Suprapubic skin (tissue), 3 donors: ENCODE results near the gene HLF.

Source experiments
- EP300 ChIP-seq: sonication (generic); formaldehyde crosslinking; IDR thresholded peaks from one replicate; pipeline ENCODE4 v1.6.1; 2017; ENCODE audit warnings: antibody characterized with exemption
- TF ChIP-seq, protein P1 (sequence below), 2 donors: fragments of 200-600 bp in 1 of 2; fragments of 450-650 bp in 1 of 2; sonication (generic) in 1 of 2; IDR thresholded peaks; one replicate each; pipeline ENCODE4 v1.5.1; 2016 to 2019; ENCODE audit warnings: antibody characterized with exemption in 2 of 2, mild to moderate bottlenecking in 1 of 2, moderate library complexity in 1 of 2

DNA sequence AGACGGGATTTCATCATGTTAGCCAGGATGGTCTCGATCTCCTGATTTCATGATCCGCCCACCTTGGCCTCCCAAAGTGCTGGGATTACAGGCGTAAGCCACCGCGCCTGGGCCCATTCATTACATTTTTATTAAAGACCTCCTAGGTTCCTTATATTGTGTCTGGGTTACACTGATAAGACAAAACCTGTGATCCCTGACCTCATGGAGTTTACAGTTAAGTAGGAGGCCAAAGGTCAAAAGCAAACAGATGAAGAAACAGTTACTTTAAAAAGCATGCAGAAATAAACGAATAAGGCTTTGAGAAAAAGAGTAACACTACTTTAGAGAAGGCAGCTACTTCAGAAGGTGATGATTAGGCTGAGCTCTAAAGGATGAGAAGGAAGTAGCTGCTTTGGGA, 14.9 kb upstream of the HLF start:
- no peak for TF ChIP-seq EP300
- TF ChIP-seq, protein P1, sequence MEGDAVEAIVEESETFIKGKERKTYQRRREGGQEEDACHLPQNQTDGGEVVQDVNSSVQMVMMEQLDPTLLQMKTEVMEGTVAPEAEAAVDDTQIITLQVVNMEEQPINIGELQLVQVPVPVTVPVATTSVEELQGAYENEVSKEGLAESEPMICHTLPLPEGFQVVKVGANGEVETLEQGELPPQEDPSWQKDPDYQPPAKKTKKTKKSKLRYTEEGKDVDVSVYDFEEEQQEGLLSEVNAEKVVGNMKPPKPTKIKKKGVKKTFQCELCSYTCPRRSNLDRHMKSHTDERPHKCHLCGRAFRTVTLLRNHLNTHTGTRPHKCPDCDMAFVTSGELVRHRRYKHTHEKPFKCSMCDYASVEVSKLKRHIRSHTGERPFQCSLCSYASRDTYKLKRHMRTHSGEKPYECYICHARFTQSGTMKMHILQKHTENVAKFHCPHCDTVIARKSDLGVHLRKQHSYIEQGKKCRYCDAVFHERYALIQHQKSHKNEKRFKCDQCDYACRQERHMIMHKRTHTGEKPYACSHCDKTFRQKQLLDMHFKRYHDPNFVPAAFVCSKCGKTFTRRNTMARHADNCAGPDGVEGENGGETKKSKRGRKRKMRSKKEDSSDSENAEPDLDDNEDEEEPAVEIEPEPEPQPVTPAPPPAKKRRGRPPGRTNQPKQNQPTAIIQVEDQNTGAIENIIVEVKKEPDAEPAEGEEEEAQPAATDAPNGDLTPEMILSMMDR (IDR thresholded peaks at IDR 0.05): no peak
